Fibroblast of mammary gland (primary cell): Measurements from ENCODE around the gene PPP2R5E.
A peak's percentile ranks its signal among the peaks of the same experiment; 100 is the strongest.

ENCODE experiments used
- DNase-seq: peaks from one replicate; pipeline ENCODE4 v3.0.0-alpha.2; 2010; ENCODE audit warnings: low read depth
- H3K4me3 ChIP-seq: 2 replicates; pipeline ENCODE4 v1.5.1; 2011; ENCODE audit warnings: low read depth, mild to moderate bottlenecking, low read length, moderate library complexity; ENCODE audit not compliant: control insufficient read depth
- CTCF ChIP-seq: conservative IDR thresholded peaks from 2 replicates; pipeline ENCODE4 v1.5.1; 2011; ENCODE audit warnings: low read depth, low read length, inconsistent platforms; ENCODE audit not compliant: control insufficient read depth, insufficient read depth

The PPP2R5E gene

GRCh38 chr14:63454436-63454835 is 88.7 kb downstream of the PPP2R5E start:
- no peak overlapping the region for H3K4me3 ChIP-seq
- no peak for DNase-seq
- TF ChIP-seq CTCF = no peak

- DNase-seq = peak; percentile 52
- H3K4me3 ChIP-seq = no peak overlapping the region
- TF ChIP-seq CTCF = no peak
Observed at GRCh38 chr14:63453443-63453936, 89.7 kb downstream of the PPP2R5E start.

- DNase-seq = no peak
- H3K4me3 ChIP-seq = no peak overlapping the region
- TF ChIP-seq CTCF = no peak
Observed at GRCh38 chr14:63452796-63453195, 90.4 kb downstream of the PPP2R5E start.

- TF ChIP-seq CTCF = no peak
- no peak for DNase-seq
- no peak overlapping the region for H3K4me3 ChIP-seq
Observed at GRCh38 chr14:63448841-63449240, 94.3 kb downstream of the PPP2R5E start.

GRCh38 chr14:63444588-63444987 is 98.6 kb downstream of the PPP2R5E start:
- no peak overlapping the region for H3K4me3 ChIP-seq
- no peak for DNase-seq
- TF ChIP-seq CTCF = no peak

GRCh38 chr14:63443988-63444387 is 99.2 kb downstream of the PPP2R5E start:
- TF ChIP-seq CTCF = no peak
- DNase-seq = no peak
- H3K4me3 ChIP-seq = no peak overlapping the region

GRCh38 chr14:63443361-63443760 is 99.8 kb downstream of the PPP2R5E start:
- DNase-seq = no peak
- no peak overlapping the region for H3K4me3 ChIP-seq
- TF ChIP-seq CTCF = no peak
